Brain microvascular endothelial cell (primary cell): ENCODE data around the gene LOXHD1.
A peak's percentile ranks its signal among the peaks of the same experiment; 100 is the strongest.

ENCODE experiments used
- DNase-seq: peaks from one replicate; pipeline ENCODE4 v3.0.0-alpha.2; 2020
- H3K27ac ChIP-seq: fragments of 250-450 bp; sonication (Bioruptor Pico); 2 replicates; pipeline ENCODE4 v1.5.1; 2020; ENCODE audit warnings: mild to moderate bottlenecking, moderate library complexity
- H3K27me3 ChIP-seq: fragments of 250-450 bp; sonication (Bioruptor Pico); replicated peaks from 2 replicates; pipeline ENCODE4 v1.5.1; 2020; ENCODE audit warnings: mild to moderate bottlenecking
- H3K36me3 ChIP-seq: fragments of 250-450 bp; sonication (Bioruptor Pico); replicated peaks from 2 replicates; pipeline ENCODE4 v1.5.1; 2020; ENCODE audit warnings: mild to moderate bottlenecking
- H3K4me3 ChIP-seq: 2 replicates; pipeline ENCODE4 v1.5.1; 2011; ENCODE audit warnings: low read depth, mild to moderate bottlenecking, control low read depth, low read length, moderate library complexity
- CTCF ChIP-seq: IDR thresholded peaks from 2 replicates; pipeline ENCODE4 v1.5.1; 2011; ENCODE audit warnings: low read depth, mild to moderate bottlenecking, moderate library complexity, low read length, control low read depth, inconsistent platforms; ENCODE audit errors: missing control alignments
- in situ Hi-C: cut with HindIII; loops from 2 replicates; pipeline ENCODE4 v1.10.0; 2017; ENCODE audit warnings: low sequenced_read_pairs, low pct_ligation_motif_present

Gene LOXHD1

GRCh38 chr18:46481048-46481846 is 175.8 kb downstream of the LOXHD1 start:
- Histone ChIP-seq H3K4me3 (no peak overlapping the region), H3K36me3 (no peaks in the 10 kb centered on the region), H3K27ac (no peak overlapping the region), H3K27me3 (no peaks in the 10 kb centered on the region)
- in situ Hi-C loops: no loop called here
- peak; percentile 60 for DNase-seq
- peak; percentile 78 for TF ChIP-seq CTCF

GRCh38 chr18:46480226-46480625 is 176.8 kb downstream of the LOXHD1 start:
- Histone ChIP-seq H3K36me3 (no peaks in the 10 kb centered on the region), H3K4me3 (no peak overlapping the region), H3K27me3 (no peaks in the 10 kb centered on the region), H3K27ac (no peak overlapping the region)
- in situ Hi-C loops: no loop called here
- TF ChIP-seq CTCF: no peak
- DNase-seq: no peak

- in situ Hi-C loops: no loop called here
- no peak for TF ChIP-seq CTCF
- H3K27me3 ChIP-seq: no peaks in the 10 kb centered on the region
- no peak for DNase-seq
- H3K4me3 ChIP-seq: no peak overlapping the region
- no peaks in the 10 kb centered on the region for H3K36me3 ChIP-seq
- no peak overlapping the region for H3K27ac ChIP-seq
These were observed 178.2 kb downstream of the LOXHD1 start for GRCh38 chr18:46478796-46479195.

- in situ Hi-C loops: no loop called here
- H3K27me3 ChIP-seq: no peaks in the 10 kb centered on the region
- DNase-seq: no peak
- H3K4me3 ChIP-seq: no peak overlapping the region
- TF ChIP-seq CTCF: no peak
- no peak overlapping the region for H3K27ac ChIP-seq
- no peaks in the 10 kb centered on the region for H3K36me3 ChIP-seq
These were observed 179.5 kb downstream of the LOXHD1 start for GRCh38 chr18:46477425-46478011.

- no peak for TF ChIP-seq CTCF
- DNase-seq: no peak
- Histone ChIP-seq H3K27ac (no peak overlapping the region), H3K4me3 (no peak overlapping the region), H3K27me3 (no peaks in the 10 kb centered on the region), H3K36me3 (no peaks in the 10 kb centered on the region)
- in situ Hi-C loops: no loop called here
These were observed 181.6 kb downstream of the LOXHD1 start for GRCh38 chr18:46475390-46475752.
